PC-3 (cell line): ENCODE measurements around the gene SLAMF6.

Experiments used
- EZH2 ChIP-seq: fragments of 300-600 bp; sonication (generic); IDR thresholded peaks from one replicate; pipeline ENCODE4 v1.6.1; 2017; ENCODE audit warnings: antibody characterized with exemption, mild to moderate bottlenecking, low read length; ENCODE audit not compliant: unreplicated experiment
- TF ChIP-seq, protein P1 (sequence below): fragments of 300-600 bp; sonication (generic); conservative IDR thresholded peaks from 2 replicates; pipeline ENCODE4 v1.5.1; 2017; ENCODE audit warnings: antibody characterized with exemption, low read depth, mild to moderate bottlenecking, low read length

DNA sequence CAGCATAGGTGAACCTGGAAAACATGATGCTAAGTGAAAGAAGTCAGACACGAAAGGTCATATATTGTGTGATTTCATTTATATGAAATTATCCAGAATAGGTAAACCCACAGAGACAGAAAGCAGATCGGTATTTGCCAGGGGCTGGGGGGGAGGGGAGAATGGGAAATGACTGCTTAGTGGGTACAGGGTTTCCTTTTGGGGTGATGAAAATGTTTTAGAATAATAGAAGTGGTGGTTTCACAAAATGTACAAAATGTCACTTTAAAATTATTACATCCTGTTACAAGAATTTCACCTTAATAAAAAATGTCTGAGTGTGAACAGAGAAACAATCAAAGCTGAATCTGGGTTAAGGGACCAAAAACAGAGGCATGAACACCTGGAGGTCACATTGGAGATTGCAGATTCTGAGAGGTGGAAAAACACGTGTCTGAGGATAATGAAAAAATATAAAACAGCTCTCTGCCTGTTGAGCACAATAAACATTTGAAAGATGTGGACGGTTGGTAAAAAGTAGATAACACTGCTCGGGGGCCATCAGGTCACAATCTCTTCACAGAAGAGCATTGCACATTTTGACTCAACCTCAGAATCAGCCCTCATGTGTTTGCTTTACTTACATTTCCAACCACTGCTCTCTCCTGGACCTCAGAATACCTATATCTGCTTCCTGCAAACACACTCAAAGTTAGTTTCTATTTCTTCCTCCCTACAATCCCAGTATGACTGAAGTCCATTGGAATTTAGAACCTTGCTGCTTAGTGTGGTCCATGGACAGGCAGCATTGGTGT lies 3.2 kb downstream of the SLAMF6 start:
- TF ChIP-seq, protein P1, sequence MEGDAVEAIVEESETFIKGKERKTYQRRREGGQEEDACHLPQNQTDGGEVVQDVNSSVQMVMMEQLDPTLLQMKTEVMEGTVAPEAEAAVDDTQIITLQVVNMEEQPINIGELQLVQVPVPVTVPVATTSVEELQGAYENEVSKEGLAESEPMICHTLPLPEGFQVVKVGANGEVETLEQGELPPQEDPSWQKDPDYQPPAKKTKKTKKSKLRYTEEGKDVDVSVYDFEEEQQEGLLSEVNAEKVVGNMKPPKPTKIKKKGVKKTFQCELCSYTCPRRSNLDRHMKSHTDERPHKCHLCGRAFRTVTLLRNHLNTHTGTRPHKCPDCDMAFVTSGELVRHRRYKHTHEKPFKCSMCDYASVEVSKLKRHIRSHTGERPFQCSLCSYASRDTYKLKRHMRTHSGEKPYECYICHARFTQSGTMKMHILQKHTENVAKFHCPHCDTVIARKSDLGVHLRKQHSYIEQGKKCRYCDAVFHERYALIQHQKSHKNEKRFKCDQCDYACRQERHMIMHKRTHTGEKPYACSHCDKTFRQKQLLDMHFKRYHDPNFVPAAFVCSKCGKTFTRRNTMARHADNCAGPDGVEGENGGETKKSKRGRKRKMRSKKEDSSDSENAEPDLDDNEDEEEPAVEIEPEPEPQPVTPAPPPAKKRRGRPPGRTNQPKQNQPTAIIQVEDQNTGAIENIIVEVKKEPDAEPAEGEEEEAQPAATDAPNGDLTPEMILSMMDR: no peak
- TF ChIP-seq EZH2: no peak
